ENCODE measurements around the gene HS3ST5.

The HS3ST5 gene

DNA sequence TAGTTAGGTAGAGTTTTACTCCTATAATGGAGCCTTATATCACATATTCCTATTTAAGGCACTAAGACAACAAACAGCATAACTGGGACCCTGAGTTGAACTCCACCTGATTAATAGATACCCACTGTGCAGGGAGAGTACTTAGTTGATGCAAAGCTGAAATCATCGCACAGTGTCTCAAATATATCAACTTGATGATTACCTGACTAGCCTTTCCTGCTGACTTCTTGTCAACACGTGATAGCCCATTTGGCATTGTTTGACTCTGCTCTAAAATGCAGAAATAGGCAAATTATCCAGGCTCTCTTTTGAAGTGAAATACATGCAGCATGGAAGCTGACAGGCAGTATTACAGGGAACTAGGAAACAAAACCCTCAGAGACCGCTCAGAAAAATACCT lies 217.2 kb downstream of the HS3ST5 start:
- H4K91ac ChIP-seq (ENCODE audit: low read length) = no peak overlapping the region
- no peaks in the 10 kb centered on the region for H3K79me1 ChIP-seq (replicated peaks; ENCODE audit: low read length, poor library complexity, severe bottlenecking)
- no peak overlapping the region for H3K23ac ChIP-seq (ENCODE audit: low read length in 2 of 2)
- H3K9me3 ChIP-seq (ENCODE audit: control insufficient read depth, low read length) = no peaks in the 10 kb centered on the region
- no peak overlapping the region for H2BK5ac ChIP-seq (ENCODE audit: low read depth, low read length, poor library complexity, severe bottlenecking)
- no peak overlapping the region for H3K18ac ChIP-seq (ENCODE audit: low read depth in 1 of 2, low read length in 2 of 2)
- H3K4ac ChIP-seq (ENCODE audit: low read depth in 1 of 2, low read length in 2 of 2) = no peak overlapping the region
- no peak overlapping the region for H2AFZ ChIP-seq (ENCODE audit: low read depth, low read length)
- no peak overlapping the region for H2AK5ac ChIP-seq (ENCODE audit: low read length, severe bottlenecking)
- H2BK15ac ChIP-seq (ENCODE audit: low read depth, poor library complexity, severe bottlenecking) = no peak overlapping the region
- 79% methylated on average over 3 of the region's 3 CpGs for WGBS
- DNase-seq = no peak
- no peak overlapping the region for H4K8ac ChIP-seq (ENCODE audit: low read length)
- H3K27ac ChIP-seq (ENCODE audit: low read length, poor library complexity, severe bottlenecking) = no peak overlapping the region
- peaks cover 9% of the 10 kb centered on the region for H3K4me1 ChIP-seq (ENCODE audit: control insufficient read depth, insufficient read depth, low read depth, low read length)
- H3K4me2 ChIP-seq (ENCODE audit: low read length, poor library complexity, severe bottlenecking) = no peak overlapping the region
- H3K4me3 ChIP-seq (ENCODE audit: insufficient read depth in 1 of 2, low read depth in 1 of 2, low read length in 2 of 2) = no peak overlapping the region
- H3K36me3 ChIP-seq (ENCODE audit: control insufficient read depth in 1 of 2, insufficient read depth in 2 of 2, low read depth in 1 of 2, low read length in 2 of 2) = no peaks in the 10 kb centered on the region
- H3K9ac ChIP-seq (ENCODE audit: low read length) = no peak overlapping the region
- peaks cover 0 to 6% of the 10 kb centered on the region in 2 experiments for H3K27me3 ChIP-seq (ENCODE audit: control insufficient read depth in 1 of 2, insufficient read depth in 1 of 2, low read length in 2 of 2)
- no peak overlapping the region for H2BK12ac ChIP-seq (ENCODE audit: low read length in 2 of 2)
- no peak overlapping the region for H3K14ac ChIP-seq (ENCODE audit: low read length in 2 of 2)
- no peak overlapping the region for H2BK120ac ChIP-seq (ENCODE audit: low read depth, low read length)

- no peak overlapping the region for H3K4me3 ChIP-seq (ENCODE audit: insufficient read depth in 1 of 2, low read depth in 1 of 2, low read length in 2 of 2)
These were observed 220.7 kb downstream of the HS3ST5 start for GRCh38 chr6:114121913-114122662.

DNA sequence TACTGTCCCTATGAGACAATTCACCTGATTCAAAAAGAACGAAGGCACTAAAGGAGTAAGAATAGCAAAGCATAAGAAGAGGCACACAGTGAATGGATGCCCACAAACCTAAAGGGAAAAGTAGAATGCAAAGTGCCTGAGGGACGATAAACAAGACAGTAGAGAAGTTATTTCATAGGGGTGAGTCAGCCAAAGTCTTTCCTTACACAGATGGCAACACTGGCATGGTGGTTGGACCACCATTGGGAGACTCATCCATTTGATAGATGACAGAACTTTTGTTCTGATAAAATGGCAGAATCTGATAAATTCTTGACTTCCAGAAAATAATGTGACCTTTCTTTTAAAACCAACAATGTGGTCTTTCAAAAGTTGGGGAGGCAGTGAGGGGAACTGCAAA lies 223.8 kb downstream of the HS3ST5 start:
- Histone ChIP-seq H3K79me1 (replicated peaks; ENCODE audit: low read length, poor library complexity, severe bottlenecking) (no peaks in the 10 kb centered on the region), H4K91ac (ENCODE audit: low read length) (no peak overlapping the region), H2AK5ac (ENCODE audit: low read length, severe bottlenecking) (no peak overlapping the region), H3K14ac (ENCODE audit: low read length in 2 of 2) (no peak overlapping the region), H3K27ac (ENCODE audit: low read length, poor library complexity, severe bottlenecking) (no peak overlapping the region), H3K4me2 (ENCODE audit: low read length, poor library complexity, severe bottlenecking) (no peak overlapping the region), H3K4me3 (ENCODE audit: insufficient read depth in 1 of 2, low read depth in 1 of 2, low read length in 2 of 2) (no peak overlapping the region), H3K9me3 (ENCODE audit: control insufficient read depth, low read length) (no peaks in the 10 kb centered on the region), H3K18ac (ENCODE audit: low read depth in 1 of 2, low read length in 2 of 2) (no peak overlapping the region), H3K23ac (ENCODE audit: low read length in 2 of 2) (no peak overlapping the region), H2BK5ac (ENCODE audit: low read depth, low read length, poor library complexity, severe bottlenecking) (no peak overlapping the region), H3K9ac (ENCODE audit: low read length) (no peak overlapping the region), H2BK120ac (ENCODE audit: low read depth, low read length) (no peak overlapping the region), H3K4ac (ENCODE audit: low read depth in 1 of 2, low read length in 2 of 2) (no peak overlapping the region), H2AFZ (ENCODE audit: low read depth, low read length) (no peak overlapping the region), H3K27me3 (ENCODE audit: control insufficient read depth in 1 of 2, insufficient read depth in 1 of 2, low read length in 2 of 2) (no peaks in the 10 kb centered on the region), H3K4me1 (ENCODE audit: control insufficient read depth, insufficient read depth, low read depth, low read length) (peaks cover 8% of the 10 kb centered on the region), H4K8ac (ENCODE audit: low read length) (no peak overlapping the region), H2BK12ac (ENCODE audit: low read length in 2 of 2) (no peak overlapping the region), H3K36me3 (ENCODE audit: control insufficient read depth in 1 of 2, insufficient read depth in 2 of 2, low read depth in 1 of 2, low read length in 2 of 2) (no peaks in the 10 kb centered on the region), H2BK15ac (ENCODE audit: low read depth, poor library complexity, severe bottlenecking) (no peak overlapping the region)
- 79% methylated on average over 2 of the region's 2 CpGs for WGBS
- no peak for DNase-seq

More at GRCh38 chr6:114121913-114122662, 220.7 kb downstream of the HS3ST5 start:
- no peak overlapping the region for H2AFZ ChIP-seq (ENCODE audit: low read depth, low read length)
- H3K27me3 ChIP-seq (ENCODE audit: control insufficient read depth in 1 of 2, insufficient read depth in 1 of 2, low read length in 2 of 2) = peaks cover 0 to 2% of the 10 kb centered on the region in 2 experiments
- peak overlapping the region; percentile 64 for H2AK5ac ChIP-seq (ENCODE audit: low read length, severe bottlenecking)
- no peak overlapping the region for H2BK15ac ChIP-seq (ENCODE audit: low read depth, poor library complexity, severe bottlenecking)
- no peak overlapping the region for H3K23ac ChIP-seq (ENCODE audit: low read length in 2 of 2)
- H3K4ac ChIP-seq (ENCODE audit: low read depth in 1 of 2, low read length in 2 of 2) = no peak overlapping the region
- H3K9ac ChIP-seq (ENCODE audit: low read length) = no peak overlapping the region
- H3K4me2 ChIP-seq (ENCODE audit: low read length, poor library complexity, severe bottlenecking) = no peak overlapping the region
- H4K8ac ChIP-seq (ENCODE audit: low read length) = no peak overlapping the region
- H3K18ac ChIP-seq (ENCODE audit: low read depth in 1 of 2, low read length in 2 of 2) = no peak overlapping the region
- no peak overlapping the region for H2BK5ac ChIP-seq (ENCODE audit: low read depth, low read length, poor library complexity, severe bottlenecking)
- DNase-seq = no peak
- WGBS = 77% methylated on average over 4 of the region's 5 CpGs
- H2BK120ac ChIP-seq (ENCODE audit: low read depth, low read length) = no peak overlapping the region
- H3K4me1 ChIP-seq (ENCODE audit: control insufficient read depth, insufficient read depth, low read depth, low read length) = peaks cover 9% of the 10 kb centered on the region
- H3K14ac ChIP-seq (ENCODE audit: low read length in 2 of 2) = peak overlapping the region in 1 of 2 experiments; percentile 75
- peak overlapping the region; percentile 33 for H3K27ac ChIP-seq (ENCODE audit: low read length, poor library complexity, severe bottlenecking)
- H3K9me3 ChIP-seq (ENCODE audit: control insufficient read depth, low read length) = no peaks in the 10 kb centered on the region
- no peaks in the 10 kb centered on the region for H3K79me1 ChIP-seq (replicated peaks; ENCODE audit: low read length, poor library complexity, severe bottlenecking)
- no peak overlapping the region for H4K91ac ChIP-seq (ENCODE audit: low read length)
- H3K36me3 ChIP-seq (ENCODE audit: control insufficient read depth in 1 of 2, insufficient read depth in 2 of 2, low read depth in 1 of 2, low read length in 2 of 2) = no peaks in the 10 kb centered on the region
- no peak overlapping the region for H2BK12ac ChIP-seq (ENCODE audit: low read length in 2 of 2)

- no peaks in the 10 kb centered on the region for H3K36me3 ChIP-seq (ENCODE audit: control insufficient read depth in 1 of 2, insufficient read depth in 2 of 2, low read depth in 1 of 2, low read length in 2 of 2)
- no peak overlapping the region for H3K14ac ChIP-seq (ENCODE audit: low read length in 2 of 2)
- H3K9ac ChIP-seq (ENCODE audit: low read length) = no peak overlapping the region
- no peak overlapping the region for H2AK5ac ChIP-seq (ENCODE audit: low read length, severe bottlenecking)
- H2BK120ac ChIP-seq (ENCODE audit: low read depth, low read length) = no peak overlapping the region
- H3K27me3 ChIP-seq (ENCODE audit: control insufficient read depth in 1 of 2, insufficient read depth in 1 of 2, low read length in 2 of 2) = no peaks in the 10 kb centered on the region
- WGBS = 86% methylated on average over 1 of the region's 1 CpG
- H3K4me3 ChIP-seq (ENCODE audit: insufficient read depth in 1 of 2, low read depth in 1 of 2, low read length in 2 of 2) = no peak overlapping the region
- H2BK5ac ChIP-seq (ENCODE audit: low read depth, low read length, poor library complexity, severe bottlenecking) = no peak overlapping the region
- no peak overlapping the region for H2BK15ac ChIP-seq (ENCODE audit: low read depth, poor library complexity, severe bottlenecking)
- H3K4me2 ChIP-seq (ENCODE audit: low read length, poor library complexity, severe bottlenecking) = no peak overlapping the region
- no peak overlapping the region for H2BK12ac ChIP-seq (ENCODE audit: low read length in 2 of 2)
- H3K27ac ChIP-seq (ENCODE audit: low read length, poor library complexity, severe bottlenecking) = no peak overlapping the region
- H3K4me1 ChIP-seq (ENCODE audit: control insufficient read depth, insufficient read depth, low read depth, low read length) = no peaks in the 10 kb centered on the region
- no peaks in the 10 kb centered on the region for H3K9me3 ChIP-seq (ENCODE audit: control insufficient read depth, low read length)
- no peak overlapping the region for H4K91ac ChIP-seq (ENCODE audit: low read length)
- H3K79me1 ChIP-seq (replicated peaks; ENCODE audit: low read length, poor library complexity, severe bottlenecking) = no peaks in the 10 kb centered on the region
- H4K8ac ChIP-seq (ENCODE audit: low read length) = no peak overlapping the region
- H3K4ac ChIP-seq (ENCODE audit: low read depth in 1 of 2, low read length in 2 of 2) = no peak overlapping the region
- DNase-seq = no peak
- no peak overlapping the region for H3K23ac ChIP-seq (ENCODE audit: low read length in 2 of 2)
- H2AFZ ChIP-seq (ENCODE audit: low read depth, low read length) = no peak overlapping the region
- no peak overlapping the region for H3K18ac ChIP-seq (ENCODE audit: low read depth in 1 of 2, low read length in 2 of 2)
These were observed 227.2 kb downstream of the HS3ST5 start for GRCh38 chr6:114115652-114116051.
